Right atrium auricular region (tissue), 2 donors: ENCODE data around the gene FAM221A. TPM values are rescaled to one million over a fixed set of nuclear protein-coding genes. Genes with fewer than 3 reads are reported as not detected.

Experiments used
- DNase-seq: peaks from one replicate; pipeline ENCODE4 v3.0.0-alpha.2; 2019; ENCODE audit warnings: low spot score
- H3K27ac ChIP-seq, 2 donors: fragments of 200-600 bp; sonication (generic); 1 replicate in 1 of 2; 2 replicates in 1 of 2; pipeline ENCODE4 v1.5.1; 2016 to 2019
- H3K27me3 ChIP-seq, 2 donors: fragments of 200-600 bp; sonication (generic); one replicate each; pipeline versions ENCODE4 v1.5.1 to v1.6.0; 2017 to 2019
- H3K36me3 ChIP-seq: fragments of 200-600 bp; sonication (generic); one replicate; pipeline ENCODE4 v1.5.1; 2016
- H3K4me1 ChIP-seq, 2 donors: fragments of 200-600 bp; sonication (generic); one replicate each; pipeline versions ENCODE4 v1.5.1 to v1.6.0; 2017 to 2019
- H3K4me3 ChIP-seq, 2 donors: fragments of 200-600 bp; sonication (generic); 1 replicate in 1 of 2; 2 replicates in 1 of 2; pipeline ENCODE4 v1.5.1; 2017 to 2019; ENCODE audit warnings: mild to moderate bottlenecking in 1 of 2, moderate library complexity in 1 of 2
- H3K9me3 ChIP-seq, 2 donors: fragments of 200-600 bp; sonication (generic); one replicate each; pipeline ENCODE4 v1.5.1; 2019
- total RNA-seq, 2 donors: library from RNA; depleted of rRNA; stranded (reverse); fragments of >200 nt; gene quantifications; one replicate each; pipeline ENCODE4 v1.1.0, GENCODE V29; 2016
- TF ChIP-seq, protein P1 (sequence below), 2 donors: fragments of 200-600 bp; sonication (generic); IDR thresholded peaks; one replicate each; pipeline ENCODE4 v1.5.1; 2019; ENCODE audit warnings: antibody characterized with exemption in 2 of 2

FAM221A gene
- total RNA-seq, 2 donors from 2014 or later: 5.5 to 6.5 TPM

DNA sequence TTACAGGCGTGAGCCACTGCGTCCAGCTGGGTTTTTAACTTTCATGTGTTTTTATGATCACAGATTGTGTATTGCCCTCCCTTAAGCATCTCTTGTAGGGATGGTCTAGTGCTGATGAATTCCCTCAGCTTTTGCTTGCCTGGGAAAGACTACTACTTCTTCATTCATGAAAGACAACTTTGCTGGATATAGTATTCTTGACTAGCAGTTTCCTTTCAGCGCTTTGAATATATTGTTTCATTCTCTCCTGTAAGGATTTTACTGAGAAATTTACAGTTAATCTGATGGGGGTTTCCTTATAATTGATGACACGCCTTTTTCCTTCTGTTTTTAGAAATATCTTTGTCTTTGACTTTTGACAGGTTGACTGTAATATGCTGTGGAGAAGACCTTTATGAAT, 63.2 kb downstream of the FAM221A start:
- TF ChIP-seq, protein P1, sequence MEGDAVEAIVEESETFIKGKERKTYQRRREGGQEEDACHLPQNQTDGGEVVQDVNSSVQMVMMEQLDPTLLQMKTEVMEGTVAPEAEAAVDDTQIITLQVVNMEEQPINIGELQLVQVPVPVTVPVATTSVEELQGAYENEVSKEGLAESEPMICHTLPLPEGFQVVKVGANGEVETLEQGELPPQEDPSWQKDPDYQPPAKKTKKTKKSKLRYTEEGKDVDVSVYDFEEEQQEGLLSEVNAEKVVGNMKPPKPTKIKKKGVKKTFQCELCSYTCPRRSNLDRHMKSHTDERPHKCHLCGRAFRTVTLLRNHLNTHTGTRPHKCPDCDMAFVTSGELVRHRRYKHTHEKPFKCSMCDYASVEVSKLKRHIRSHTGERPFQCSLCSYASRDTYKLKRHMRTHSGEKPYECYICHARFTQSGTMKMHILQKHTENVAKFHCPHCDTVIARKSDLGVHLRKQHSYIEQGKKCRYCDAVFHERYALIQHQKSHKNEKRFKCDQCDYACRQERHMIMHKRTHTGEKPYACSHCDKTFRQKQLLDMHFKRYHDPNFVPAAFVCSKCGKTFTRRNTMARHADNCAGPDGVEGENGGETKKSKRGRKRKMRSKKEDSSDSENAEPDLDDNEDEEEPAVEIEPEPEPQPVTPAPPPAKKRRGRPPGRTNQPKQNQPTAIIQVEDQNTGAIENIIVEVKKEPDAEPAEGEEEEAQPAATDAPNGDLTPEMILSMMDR (IDR thresholded peaks at IDR 0.05): no peak
- Histone ChIP-seq H3K9me3 (peaks cover 4 to 23% of the 10 kb centered on the region in 2 donors), H3K27ac (no peak overlapping the region), H3K4me3 (no peak overlapping the region), H3K4me1 (no peaks in the 10 kb centered on the region), H3K27me3 (no peaks in the 10 kb centered on the region), H3K36me3 (no peaks in the 10 kb centered on the region)
- no peak for DNase-seq

DNA sequence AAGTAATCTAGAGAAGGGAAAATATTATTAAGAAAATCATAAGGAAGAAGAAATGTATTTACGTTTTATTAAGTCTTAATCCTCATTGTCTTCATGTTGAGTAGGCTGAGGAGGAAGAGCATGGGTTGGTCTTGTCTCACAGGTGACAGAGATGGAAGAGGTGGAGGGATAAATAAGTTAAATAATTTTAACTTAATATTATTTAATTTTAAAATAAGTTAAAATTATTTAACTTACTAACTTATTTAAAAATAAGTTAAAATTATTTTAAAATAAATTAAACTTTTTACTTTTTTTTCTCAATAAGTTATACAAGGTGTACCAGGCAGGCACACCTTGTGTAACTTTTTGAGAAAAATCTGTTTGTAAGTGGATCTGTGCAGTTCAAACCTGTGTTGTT, 66.6 kb downstream of the FAM221A start:
- Histone ChIP-seq H3K36me3 (no peaks in the 10 kb centered on the region), H3K27ac (no peak overlapping the region), H3K27me3 (no peaks in the 10 kb centered on the region), H3K4me1 (no peaks in the 10 kb centered on the region), H3K4me3 (no peak overlapping the region), H3K9me3 (peaks cover 4 to 23% of the 10 kb centered on the region in 2 donors)
- TF ChIP-seq, protein P1 (IDR thresholded peaks at IDR 0.05): no peak
- no peak for DNase-seq

DNA sequence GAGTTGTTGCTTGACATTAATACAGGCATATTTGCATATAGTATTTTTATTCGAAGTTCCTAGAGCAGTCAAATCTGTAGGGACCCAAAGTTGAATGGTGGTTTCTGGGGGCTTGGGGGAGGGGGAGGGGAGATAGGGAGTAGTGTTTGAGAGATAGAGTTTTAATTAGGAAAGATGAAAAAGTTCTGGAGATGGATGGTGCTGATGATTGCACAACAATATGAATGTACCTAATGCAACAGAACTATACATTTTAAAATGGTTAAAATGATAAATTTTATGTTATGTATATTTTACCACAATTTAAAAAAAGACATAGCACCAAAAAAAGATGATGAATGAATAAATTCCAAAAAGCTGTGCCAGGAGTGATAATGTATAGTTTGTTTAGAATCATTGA, 71.9 kb downstream of the FAM221A start:
- H3K4me3 ChIP-seq: no peak overlapping the region
- H3K9me3 ChIP-seq: no peaks in the 10 kb centered on the region
- TF ChIP-seq, protein P1 (IDR thresholded peaks at IDR 0.05): no peak
- no peaks in the 10 kb centered on the region for H3K36me3 ChIP-seq
- H3K27me3 ChIP-seq: no peaks in the 10 kb centered on the region
- H3K4me1 ChIP-seq: no peaks in the 10 kb centered on the region
- no peak for DNase-seq
- no peak overlapping the region for H3K27ac ChIP-seq

Other genes starting within 250 kb of the FAM221A start
- gene IGF2BP3, start 209.7 kb upstream of the FAM221A start, total RNA-seq: not detected
- 10 to 100 TPM; 16.0 to 26.7 TPM for gene TRA2A, start 148.2 kb upstream of the FAM221A start, total RNA-seq
- gene CCDC126, start 82.8 kb upstream of the FAM221A start, total RNA-seq: 10 to 100 TPM in 1 of 2 donors, 1 to 10 TPM in 1; 9.4 to 10.6 TPM
- gene STK31, start 30.0 kb downstream of the FAM221A start, total RNA-seq: under 1 TPM in 1 of 2 donors, not detected in 1; 0.33 TPM